ENCODE data around the gene FAM221B.

The FAM221B gene

DNA sequence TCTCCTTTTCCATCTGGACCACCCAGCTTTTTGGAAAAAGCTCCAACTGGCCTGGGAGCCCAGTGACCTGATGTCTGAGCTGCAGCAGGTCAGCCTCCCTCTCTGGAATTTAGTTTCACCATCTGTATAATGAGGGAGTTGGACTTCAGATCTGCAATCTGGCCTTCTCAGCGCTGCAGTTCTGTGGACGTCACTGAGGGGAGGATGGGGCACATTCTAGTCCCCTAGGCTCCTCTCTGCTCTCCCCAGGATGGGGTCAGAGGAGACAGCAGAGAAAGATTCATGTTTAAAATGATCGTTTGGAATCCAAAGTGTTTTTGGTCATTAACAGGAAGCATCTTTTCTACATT lies 31.4 kb upstream of the FAM221B start:
- Mint-ChIP-seq H3K4me1 (no peaks in the 10 kb centered on the region), H3K27me3 (ENCODE audit: low read depth) (peaks cover 18% of the 10 kb centered on the region), H3K4me3 (no peak overlapping the region), H3K27ac (no peak overlapping the region), H3K36me3 (ENCODE audit: low read depth) (peaks cover 3% of the 10 kb centered on the region), H3K9me3 (no peaks in the 10 kb centered on the region)
- TF ChIP-seq, protein P1, sequence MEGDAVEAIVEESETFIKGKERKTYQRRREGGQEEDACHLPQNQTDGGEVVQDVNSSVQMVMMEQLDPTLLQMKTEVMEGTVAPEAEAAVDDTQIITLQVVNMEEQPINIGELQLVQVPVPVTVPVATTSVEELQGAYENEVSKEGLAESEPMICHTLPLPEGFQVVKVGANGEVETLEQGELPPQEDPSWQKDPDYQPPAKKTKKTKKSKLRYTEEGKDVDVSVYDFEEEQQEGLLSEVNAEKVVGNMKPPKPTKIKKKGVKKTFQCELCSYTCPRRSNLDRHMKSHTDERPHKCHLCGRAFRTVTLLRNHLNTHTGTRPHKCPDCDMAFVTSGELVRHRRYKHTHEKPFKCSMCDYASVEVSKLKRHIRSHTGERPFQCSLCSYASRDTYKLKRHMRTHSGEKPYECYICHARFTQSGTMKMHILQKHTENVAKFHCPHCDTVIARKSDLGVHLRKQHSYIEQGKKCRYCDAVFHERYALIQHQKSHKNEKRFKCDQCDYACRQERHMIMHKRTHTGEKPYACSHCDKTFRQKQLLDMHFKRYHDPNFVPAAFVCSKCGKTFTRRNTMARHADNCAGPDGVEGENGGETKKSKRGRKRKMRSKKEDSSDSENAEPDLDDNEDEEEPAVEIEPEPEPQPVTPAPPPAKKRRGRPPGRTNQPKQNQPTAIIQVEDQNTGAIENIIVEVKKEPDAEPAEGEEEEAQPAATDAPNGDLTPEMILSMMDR (IDR thresholded peaks at IDR 0.05; ENCODE audit: unreplicated experiment in 3 of 3): no peak

DNA sequence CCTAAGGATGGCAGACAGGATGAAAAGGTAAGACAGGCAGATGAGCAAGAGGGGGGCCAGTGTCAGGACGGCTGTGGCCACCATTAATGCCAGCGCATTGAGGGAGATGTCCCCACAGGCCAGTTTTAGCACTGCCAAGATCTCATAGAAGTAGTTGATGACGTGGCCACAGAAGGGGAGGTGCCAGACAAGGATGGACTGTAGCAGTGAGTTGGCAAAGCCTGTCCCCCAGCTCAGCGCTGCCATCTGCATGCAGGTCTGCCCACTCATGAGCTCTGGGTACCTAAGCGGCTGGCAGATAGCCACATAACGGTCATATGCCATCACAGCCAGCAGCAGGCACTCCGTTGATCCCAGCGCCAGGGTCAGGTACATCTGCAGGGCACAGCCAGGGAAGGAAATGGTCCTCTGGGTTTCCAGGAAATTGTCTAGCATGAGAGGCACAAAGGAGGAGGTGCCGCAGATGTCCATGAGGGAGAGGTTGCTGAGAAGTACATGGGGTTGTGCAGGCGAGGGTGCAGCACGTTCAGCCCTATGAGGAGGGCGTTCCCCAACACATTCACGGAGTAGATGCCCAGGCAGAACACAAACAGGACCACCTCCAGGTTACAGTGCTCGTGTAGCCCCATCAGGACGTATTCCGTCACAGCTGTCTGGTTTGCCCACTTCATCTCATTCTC lies 30.9 kb upstream of the FAM221B start:
- Mint-ChIP-seq H3K27me3 (ENCODE audit: low read depth) (peaks cover 18% of the 10 kb centered on the region), H3K27ac (no peak overlapping the region), H3K4me3 (no peak overlapping the region), H3K9me3 (no peaks in the 10 kb centered on the region), H3K4me1 (no peaks in the 10 kb centered on the region), H3K36me3 (ENCODE audit: low read depth) (peaks cover 3% of the 10 kb centered on the region)
- TF ChIP-seq, protein P1 (IDR thresholded peaks at IDR 0.05; ENCODE audit: unreplicated experiment in 3 of 3): no peak

DNA sequence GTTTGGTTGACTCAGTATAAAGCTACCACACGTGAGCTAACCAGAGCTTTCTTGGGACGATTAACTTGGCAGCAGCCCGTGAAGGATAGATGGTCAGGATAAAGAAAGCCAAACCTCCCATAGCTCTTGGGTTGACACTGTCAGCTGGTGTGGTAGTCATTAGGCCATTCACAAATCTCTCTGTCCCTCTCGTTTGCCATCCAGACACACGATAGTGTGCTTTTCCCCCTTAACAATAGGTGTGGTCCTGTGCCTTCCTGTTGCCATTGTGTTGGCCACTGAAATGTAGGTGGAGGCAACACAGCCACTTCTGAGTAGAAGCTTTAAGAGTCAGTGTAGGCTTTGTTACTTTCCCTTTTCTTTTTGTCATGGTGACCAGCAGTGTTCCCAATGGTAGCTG lies 29.9 kb upstream of the FAM221B start:
- Mint-ChIP-seq H3K9me3 (no peaks in the 10 kb centered on the region), H3K27me3 (ENCODE audit: low read depth) (peaks cover 18% of the 10 kb centered on the region), H3K27ac (no peak overlapping the region), H3K4me1 (no peaks in the 10 kb centered on the region), H3K36me3 (ENCODE audit: low read depth) (peaks cover 3% of the 10 kb centered on the region), H3K4me3 (no peak overlapping the region)
- TF ChIP-seq, protein P1 (IDR thresholded peaks at IDR 0.05; ENCODE audit: unreplicated experiment in 3 of 3): no peak

DNA sequence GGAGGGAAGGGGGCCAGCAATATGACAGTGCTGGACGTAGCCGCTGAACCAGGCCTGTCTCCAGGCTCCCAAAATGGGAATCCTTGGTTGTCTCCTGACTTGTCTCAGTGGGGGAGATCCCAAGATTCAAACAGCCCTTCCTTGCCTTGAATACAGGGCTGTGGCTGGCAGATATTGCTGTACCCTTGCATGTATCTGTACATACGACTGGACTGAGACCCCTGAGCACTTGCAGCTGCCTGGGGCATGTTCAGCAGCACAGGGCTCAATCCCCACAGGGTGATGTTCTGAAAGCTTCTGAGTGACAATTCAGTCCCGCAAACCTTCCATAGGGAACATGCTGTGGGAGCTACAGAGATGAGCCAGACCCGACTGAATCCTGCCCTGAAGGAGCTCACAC lies 28.4 kb upstream of the FAM221B start:
- Mint-ChIP-seq H3K36me3 (ENCODE audit: low read depth) (peaks cover 7% of the 10 kb centered on the region), H3K27me3 (ENCODE audit: low read depth) (peaks cover 11% of the 10 kb centered on the region), H3K4me3 (no peak overlapping the region), H3K27ac (no peak overlapping the region), H3K9me3 (no peaks in the 10 kb centered on the region), H3K4me1 (no peaks in the 10 kb centered on the region)
- TF ChIP-seq, protein P1 (IDR thresholded peaks at IDR 0.05; ENCODE audit: unreplicated experiment in 3 of 3): no peak

DNA sequence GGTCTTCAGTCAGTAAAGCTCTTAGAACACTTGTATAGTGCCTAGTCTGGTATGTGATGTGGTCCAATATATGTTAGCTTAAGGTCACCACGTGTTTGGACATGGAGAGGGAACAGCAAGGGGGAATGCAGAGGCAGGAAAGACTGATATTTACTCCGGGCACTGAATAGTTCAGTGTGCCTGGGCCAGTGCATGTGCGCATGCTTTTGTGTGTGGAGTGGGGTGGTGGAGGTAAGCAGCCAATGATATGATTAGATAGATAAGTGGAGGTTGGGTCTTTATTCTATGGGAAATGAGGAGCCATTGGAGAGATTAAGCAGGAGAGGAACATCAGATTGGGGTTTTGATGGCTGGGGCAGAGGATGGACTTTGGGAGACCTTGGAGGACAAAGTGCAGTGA lies 27.7 kb upstream of the FAM221B start:
- Mint-ChIP-seq H3K27ac (no peak overlapping the region), H3K36me3 (ENCODE audit: low read depth) (peaks cover 7% of the 10 kb centered on the region), H3K4me3 (no peak overlapping the region), H3K4me1 (no peaks in the 10 kb centered on the region), H3K9me3 (no peaks in the 10 kb centered on the region), H3K27me3 (ENCODE audit: low read depth) (peaks cover 5% of the 10 kb centered on the region)
- TF ChIP-seq, protein P1 (IDR thresholded peaks at IDR 0.05; ENCODE audit: unreplicated experiment in 3 of 3): no peak

DNA sequence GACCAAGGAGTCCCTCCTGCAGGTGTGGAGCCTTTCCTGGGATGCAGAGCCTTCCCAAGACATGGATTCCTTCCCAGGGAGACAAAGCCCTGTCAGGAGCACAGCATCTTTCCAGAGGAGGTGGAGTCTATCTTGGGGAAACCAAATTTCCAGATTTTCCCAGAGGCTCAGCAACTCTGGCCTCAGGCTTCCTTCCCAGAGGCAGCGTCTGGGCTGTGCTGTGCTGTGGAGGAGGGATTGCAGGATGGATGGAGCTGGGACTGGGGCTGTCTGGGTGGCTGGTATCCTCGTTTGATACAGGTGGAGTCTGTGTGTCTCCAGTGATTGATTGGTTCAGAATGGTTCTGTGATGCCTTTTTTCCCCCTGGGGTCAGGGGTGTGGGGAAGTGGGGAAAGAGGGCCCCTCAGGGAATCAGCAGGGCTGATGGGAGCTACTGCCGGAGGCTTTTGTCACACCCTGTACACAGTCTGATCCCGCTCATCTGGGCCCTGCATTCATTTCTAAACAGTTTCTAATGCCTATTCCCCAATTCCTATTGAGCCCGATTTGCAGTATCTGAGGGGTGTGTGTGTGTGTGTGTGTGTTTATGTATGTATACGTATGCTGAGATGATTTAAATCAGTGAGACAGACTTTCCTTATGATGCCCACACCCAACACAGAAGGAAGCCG lies 25.7 kb upstream of the FAM221B start:
- TF ChIP-seq, protein P1 (IDR thresholded peaks at IDR 0.05; ENCODE audit: unreplicated experiment in 3 of 3): no peak

More for the DNA sequence above, 25.7 kb upstream of the FAM221B start:
- H3K4me1 Mint-ChIP-seq: peaks cover 5% of the 10 kb centered on the region
- peaks cover 17% of the 10 kb centered on the region for H3K36me3 Mint-ChIP-seq (ENCODE audit: low read depth)
- no peaks in the 10 kb centered on the region for H3K27me3 Mint-ChIP-seq (ENCODE audit: low read depth)
- no peak overlapping the region for H3K27ac Mint-ChIP-seq
- no peak overlapping the region for H3K4me3 Mint-ChIP-seq
- H3K9me3 Mint-ChIP-seq: no peaks in the 10 kb centered on the region
